Coronary artery (tissue), 2 donors: ENCODE results near the gene C1orf198.

Experiments used
- DNase-seq: peaks from one replicate; pipeline ENCODE4 v3.0.0-alpha.2; 2017; ENCODE audit warnings: low spot score
- H3K27ac ChIP-seq, 2 donors: fragments of 200-600 bp; sonication (generic); one replicate each; pipeline ENCODE4 v1.5.1; 2016 to 2019
- H3K4me3 ChIP-seq: fragments of 200-600 bp; sonication (generic); 2 replicates; pipeline ENCODE4 v1.5.1; 2016; ENCODE audit warnings: mild to moderate bottlenecking, moderate library complexity
- CTCF ChIP-seq: fragments of 200-600 bp; sonication (generic); IDR thresholded peaks from one replicate; pipeline ENCODE4 v1.5.1; 2019; ENCODE audit warnings: antibody characterized with exemption

C1orf198 gene

GRCh38 chr1:230792691-230793462 is 75.4 kb downstream of the C1orf198 start:
- TF ChIP-seq CTCF: no peak
- Histone ChIP-seq H3K27ac (no peak overlapping the region), H3K4me3 (no peak overlapping the region)
- DNase-seq: peak; percentile 55

- no peak for TF ChIP-seq CTCF
- DNase-seq: no peak
- no peak overlapping the region for H3K27ac ChIP-seq
- H3K4me3 ChIP-seq: no peak overlapping the region
Measured at GRCh38 chr1:230791986-230792564, 76.2 kb downstream of the C1orf198 start.

- DNase-seq: no peak
- no peak for TF ChIP-seq CTCF
- no peak overlapping the region for H3K4me3 ChIP-seq
- no peak overlapping the region for H3K27ac ChIP-seq
Measured at GRCh38 chr1:230790026-230790425, 78.3 kb downstream of the C1orf198 start.

- DNase-seq: peak; percentile 17
- H3K4me3 ChIP-seq: no peak overlapping the region
- no peak overlapping the region for H3K27ac ChIP-seq
- TF ChIP-seq CTCF: no peak
Measured at GRCh38 chr1:230788561-230789275, 79.6 kb downstream of the C1orf198 start.

- DNase-seq: peak; percentile 49
- TF ChIP-seq CTCF: no peak
- H3K27ac ChIP-seq: no peak overlapping the region
- H3K4me3 ChIP-seq: no peak overlapping the region
Measured at GRCh38 chr1:230787471-230787870, 80.8 kb downstream of the C1orf198 start.
